ENCODE results near the gene GINS1.

The GINS1 gene

GRCh38 chr20:25374842-25375241 is 32.6 kb upstream of the GINS1 start:
- no peak overlapping the region for H3K27ac ChIP-seq (ENCODE audit: low read depth, low read length)
- peaks cover 3% of the 10 kb centered on the region; the same call in 1 of the 2 replicates for H3K4me1 ChIP-seq (ENCODE audit: control insufficient read depth, insufficient read depth, low read length)
- no peak overlapping the region for H3K4me3 ChIP-seq (ENCODE audit: low read depth, low read length)
- H3K36me3 ChIP-seq (ENCODE audit: control insufficient read depth, insufficient read depth, low read length): no peaks in the 10 kb centered on the region
- H3K9ac ChIP-seq (ENCODE audit: low read depth, low read length): no peak overlapping the region
- no peaks in the 10 kb centered on the region for H3K27me3 ChIP-seq (ENCODE audit: control insufficient read depth, insufficient read depth, low read length)
- no peaks in the 10 kb centered on the region for H3K9me3 ChIP-seq (ENCODE audit: control insufficient read depth, insufficient read depth, low read length)

- Histone ChIP-seq H3K4me1 (ENCODE audit: control insufficient read depth, insufficient read depth, low read length) (no peaks in the 10 kb centered on the region), H3K27me3 (ENCODE audit: control insufficient read depth, insufficient read depth, low read length) (no peaks in the 10 kb centered on the region), H3K27ac (ENCODE audit: low read depth, low read length) (no peak overlapping the region), H3K36me3 (ENCODE audit: control insufficient read depth, insufficient read depth, low read length) (no peaks in the 10 kb centered on the region; the same call in 1 of the 2 replicates), H3K9me3 (ENCODE audit: control insufficient read depth, insufficient read depth, low read length) (no peaks in the 10 kb centered on the region), H3K9ac (ENCODE audit: low read depth, low read length) (no peak overlapping the region), H3K4me3 (ENCODE audit: low read depth, low read length) (no peak overlapping the region)
These were observed 31.2 kb upstream of the GINS1 start for GRCh38 chr20:25376236-25376635.

- H3K27ac ChIP-seq (ENCODE audit: low read depth, low read length): no peak overlapping the region
- H3K9ac ChIP-seq (ENCODE audit: low read depth, low read length): no peak overlapping the region
- no peak overlapping the region for H3K4me3 ChIP-seq (ENCODE audit: low read depth, low read length)
- H3K4me1 ChIP-seq (ENCODE audit: control insufficient read depth, insufficient read depth, low read length): no peaks in the 10 kb centered on the region
- no peaks in the 10 kb centered on the region for H3K27me3 ChIP-seq (ENCODE audit: control insufficient read depth, insufficient read depth, low read length)
- H3K36me3 ChIP-seq (ENCODE audit: control insufficient read depth, insufficient read depth, low read length): no peaks in the 10 kb centered on the region; the same call in 1 of the 2 replicates
- H3K9me3 ChIP-seq (ENCODE audit: control insufficient read depth, insufficient read depth, low read length): no peaks in the 10 kb centered on the region
These were observed 30.6 kb upstream of the GINS1 start for GRCh38 chr20:25376886-25377285.

- H3K4me1 ChIP-seq (ENCODE audit: control insufficient read depth, insufficient read depth, low read length): no peaks in the 10 kb centered on the region
- no peak overlapping the region for H3K9ac ChIP-seq (ENCODE audit: low read depth, low read length)
These were observed 29.1 kb upstream of the GINS1 start for GRCh38 chr20:25378189-25378883.

GRCh38 chr20:25378884-25379733 is 28.4 kb upstream of the GINS1 start:
- Histone ChIP-seq H3K27me3 (ENCODE audit: control insufficient read depth, insufficient read depth, low read length) (no peaks in the 10 kb centered on the region), H3K4me1 (ENCODE audit: control insufficient read depth, insufficient read depth, low read length) (no peaks in the 10 kb centered on the region), H3K36me3 (ENCODE audit: control insufficient read depth, insufficient read depth, low read length) (peaks cover 6% of the 10 kb centered on the region), H3K4me3 (ENCODE audit: low read depth, low read length) (no peak overlapping the region), H3K27ac (ENCODE audit: low read depth, low read length) (no peak overlapping the region), H3K9me3 (ENCODE audit: control insufficient read depth, insufficient read depth, low read length) (no peaks in the 10 kb centered on the region), H3K9ac (ENCODE audit: low read depth, low read length) (no peak overlapping the region)

More at GRCh38 chr20:25378189-25378883, 29.1 kb upstream of the GINS1 start:
- no peak overlapping the region for H3K4me3 ChIP-seq (ENCODE audit: low read depth, low read length)
- H3K9me3 ChIP-seq (ENCODE audit: control insufficient read depth, insufficient read depth, low read length): no peaks in the 10 kb centered on the region
- peaks cover 6% of the 10 kb centered on the region for H3K36me3 ChIP-seq (ENCODE audit: control insufficient read depth, insufficient read depth, low read length)
- no peaks in the 10 kb centered on the region for H3K27me3 ChIP-seq (ENCODE audit: control insufficient read depth, insufficient read depth, low read length)
- H3K27ac ChIP-seq (ENCODE audit: low read depth, low read length): no peak overlapping the region

- Histone ChIP-seq H3K27me3 (ENCODE audit: control insufficient read depth, insufficient read depth, low read length) (no peaks in the 10 kb centered on the region), H3K4me1 (ENCODE audit: control insufficient read depth, insufficient read depth, low read length) (no peaks in the 10 kb centered on the region), H3K27ac (ENCODE audit: low read depth, low read length) (no peak overlapping the region), H3K9ac (ENCODE audit: low read depth, low read length) (no peak overlapping the region), H3K9me3 (ENCODE audit: control insufficient read depth, insufficient read depth, low read length) (no peaks in the 10 kb centered on the region), H3K4me3 (ENCODE audit: low read depth, low read length) (no peak overlapping the region), H3K36me3 (ENCODE audit: control insufficient read depth, insufficient read depth, low read length) (peaks cover 6% of the 10 kb centered on the region)
These were observed 26.4 kb upstream of the GINS1 start for GRCh38 chr20:25380945-25381614.

- no peak overlapping the region for H3K4me3 ChIP-seq (ENCODE audit: low read depth, low read length)
- H3K27me3 ChIP-seq (ENCODE audit: control insufficient read depth, insufficient read depth, low read length): no peaks in the 10 kb centered on the region
- no peak overlapping the region for H3K27ac ChIP-seq (ENCODE audit: low read depth, low read length)
- H3K4me1 ChIP-seq (ENCODE audit: control insufficient read depth, insufficient read depth, low read length): no peaks in the 10 kb centered on the region
- peaks cover 12% of the 10 kb centered on the region for H3K36me3 ChIP-seq (ENCODE audit: control insufficient read depth, insufficient read depth, low read length)
- H3K9me3 ChIP-seq (ENCODE audit: control insufficient read depth, insufficient read depth, low read length): no peaks in the 10 kb centered on the region
- no peak overlapping the region for H3K9ac ChIP-seq (ENCODE audit: low read depth, low read length)
These were observed 24.6 kb upstream of the GINS1 start for GRCh38 chr20:25382704-25383370.

GRCh38 chr20:25389401-25389857 is 18.0 kb upstream of the GINS1 start:
- no peak overlapping the region for H3K27ac ChIP-seq (ENCODE audit: low read depth, low read length)
- H3K36me3 ChIP-seq (ENCODE audit: control insufficient read depth, insufficient read depth, low read length): peaks cover 10% of the 10 kb centered on the region

GRCh38 chr20:25389858-25390537 is 17.5 kb upstream of the GINS1 start:
- Histone ChIP-seq H3K27ac (ENCODE audit: low read depth, low read length) (peak overlapping the region; percentile 89), H3K9ac (ENCODE audit: low read depth, low read length) (peak overlapping the region; percentile 84), H3K9me3 (ENCODE audit: control insufficient read depth, insufficient read depth, low read length) (no peaks in the 10 kb centered on the region), H3K4me1 (ENCODE audit: control insufficient read depth, insufficient read depth, low read length) (peaks cover 3% of the 10 kb centered on the region; the same call in 1 of the 2 replicates), H3K4me3 (ENCODE audit: low read depth, low read length) (peak overlapping the region; percentile 87), H3K27me3 (ENCODE audit: control insufficient read depth, insufficient read depth, low read length) (no peaks in the 10 kb centered on the region), H3K36me3 (ENCODE audit: control insufficient read depth, insufficient read depth, low read length) (peaks cover 10% of the 10 kb centered on the region)

More at GRCh38 chr20:25389401-25389857, 18.0 kb upstream of the GINS1 start:
- Histone ChIP-seq H3K4me3 (ENCODE audit: low read depth, low read length) (peak overlapping the region; percentile 87), H3K9ac (ENCODE audit: low read depth, low read length) (no peak overlapping the region), H3K9me3 (ENCODE audit: control insufficient read depth, insufficient read depth, low read length) (no peaks in the 10 kb centered on the region), H3K4me1 (ENCODE audit: control insufficient read depth, insufficient read depth, low read length) (peaks cover 3% of the 10 kb centered on the region; the same call in 1 of the 2 replicates), H3K27me3 (ENCODE audit: control insufficient read depth, insufficient read depth, low read length) (no peaks in the 10 kb centered on the region)
